ENCODE data around the gene HMGCS2. TPM values are rescaled to one million over a fixed set of nuclear protein-coding genes. Genes with fewer than 3 reads are reported as not detected.

HMGCS2 gene
- total RNA-seq, 1 experiment from 2014 or later: not detected

- no peak for DNase-seq (ENCODE audit: low read depth)
These were observed 67.0 kb downstream of the HMGCS2 start for GRCh38 chr1:119701659-119702058.

DNA sequence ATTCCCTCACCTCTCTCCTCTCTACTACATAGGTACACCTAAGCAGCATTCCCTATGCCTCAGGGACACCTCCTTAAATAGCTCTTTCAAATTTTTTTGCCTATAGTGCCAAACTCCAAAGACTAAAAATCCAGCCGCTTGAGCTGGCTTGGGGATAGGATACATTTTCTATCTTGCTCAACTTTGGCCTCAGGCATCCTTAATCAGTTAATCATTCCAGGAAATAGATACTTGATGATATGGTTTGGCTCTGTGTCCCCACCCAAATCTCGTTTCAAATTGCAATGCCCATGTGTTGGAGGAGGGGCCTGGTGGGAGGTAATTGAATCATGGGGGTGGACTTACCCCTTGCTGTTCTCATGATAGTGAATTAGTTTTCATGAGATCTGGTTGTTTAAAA is 68.4 kb downstream of the HMGCS2 start:
- DNase-seq (ENCODE audit: low read depth): no peak

Other genes starting within 250 kb of the HMGCS2 start
- 6.6 and 6.7 TPM in 2 replicates for gene ZNF697, start 120.6 kb downstream of the HMGCS2 start, total RNA-seq (2014; rRNA removed; shearing (Covaris generic))
- gene PHGDH, start 57.0 kb downstream of the HMGCS2 start, total RNA-seq (2014; rRNA removed; shearing (Covaris generic)): 35.4 and 46.1 TPM in 2 replicates
- not detected in 2 replicates for gene REG4, start 42.6 kb upstream of the HMGCS2 start, total RNA-seq (2014; rRNA removed; shearing (Covaris generic))
- gene ADAM30, start 127.6 kb upstream of the HMGCS2 start, total RNA-seq (2014; rRNA removed; shearing (Covaris generic)): not detected in 2 replicates

Data from RPMI7951 (cell line).